H1 (cell line): ENCODE results near the gene CHCHD3. TPM values are rescaled to one million over a fixed set of nuclear protein-coding genes. Genes with fewer than 3 reads are reported as not detected.

Source experiments
- CTCF ChIA-PET: fragments of 300-600 bp; sonication (Branson Sonifier 250); formaldehyde crosslinking; loops from one replicate; lab custom pipeline; 2021; ENCODE audit not compliant: partially characterized antibody; lab: Charles Lee
- POLR2A ChIA-PET: fragments of 300-600 bp; sonication (Branson Sonifier 250); formaldehyde crosslinking; loops from one replicate; lab custom pipeline; 2021; ENCODE audit warnings: inconsistent platforms; ENCODE audit not compliant: partially characterized antibody; lab: Charles Lee
- DNase-seq, 2 experiments: peaks; one replicate each; pipeline versions ENCODE4 v3.0.0 to v3.0.0-alpha.2; 2010 to 2022; ENCODE audit warnings: low spot score in 2 of 2, low read depth in 1 of 2, mixed read lengths in 1 of 2
- FAIRE-seq: peaks from 2 replicates; lab custom pipeline; 2011; peaks lifted over from hg19 to GRCh38; lab: Jason Lieb, UNC
- H2AFZ ChIP-seq: 2 replicates; pipeline ENCODE4 v1.8.1; 2012; ENCODE audit warnings: low read length, inconsistent platforms
- H2AK5ac ChIP-seq: 2 replicates; pipeline ENCODE4 v1.6.1; 2013; ENCODE audit warnings: low read depth, low read length
- H2BK120ac ChIP-seq: replicated peaks from 2 replicates; pipeline ENCODE3; 2013; ENCODE audit warnings: low read depth, low read length, inconsistent platforms
- H2BK12ac ChIP-seq: 2 replicates; pipeline ENCODE4 v1.6.1; 2013; ENCODE audit warnings: low read depth, low read length
- H2BK15ac ChIP-seq: 2 replicates; pipeline ENCODE4 v1.6.1; 2013; ENCODE audit warnings: low read length
- H2BK20ac ChIP-seq: 2 replicates; pipeline ENCODE4 v1.6.1; 2013; ENCODE audit warnings: low read length
- H2BK5ac ChIP-seq: 2 replicates; pipeline ENCODE4 v1.6.1; 2013; ENCODE audit warnings: low read depth, low read length
- H3K14ac ChIP-seq: 2 replicates; pipeline ENCODE4 v1.6.1; 2013; ENCODE audit warnings: inconsistent platforms; ENCODE audit not compliant: insufficient read length
- H3K18ac ChIP-seq: 2 replicates; pipeline ENCODE4 v1.6.1; 2013; ENCODE audit warnings: low read length; ENCODE audit errors: extremely low read depth
- H3K23ac ChIP-seq: 2 replicates; pipeline ENCODE4 v1.6.1; 2013; ENCODE audit warnings: inconsistent platforms; ENCODE audit not compliant: insufficient read length
- H3K23me2 ChIP-seq: 2 replicates; pipeline ENCODE4 v1.6.1; 2013; ENCODE audit warnings: low read depth, low read length
- H3K27ac ChIP-seq: 2 replicates; pipeline ENCODE4 v1.6.1; 2011; ENCODE audit warnings: low read depth, low read length, inconsistent platforms
- H3K27me3 ChIP-seq, 4 experiments: replicated peaks in 1 of 4; 1 replicate in 1 of 4; 2 replicates in 3 of 4; pipeline versions ENCODE4 v1.6.1 to v1.8.1; 2011 to 2013; ENCODE audit warnings: low read length in 3 of 4, mild to moderate bottlenecking in 3 of 4, inconsistent platforms in 2 of 4, mixed read lengths in 2 of 4, moderate library complexity in 1 of 4; ENCODE audit not compliant: control insufficient read depth in 3 of 4, insufficient read depth in 3 of 4; ENCODE audit errors: extremely low read depth in 1 of 4
- H3K36me3 ChIP-seq, 4 experiments: 2 replicates each; pipeline versions ENCODE4 v1.6.1 to v1.8.1; 2011 to 2013; ENCODE audit warnings: mild to moderate bottlenecking in 4 of 4, low read length in 3 of 4, moderate library complexity in 2 of 4, control low read depth in 1 of 4, inconsistent platforms in 1 of 4; ENCODE audit not compliant: insufficient read depth in 4 of 4, control insufficient read depth in 2 of 4
- H3K4ac ChIP-seq: replicated peaks from 2 replicates; pipeline ENCODE3; 2013; ENCODE audit warnings: low read length, low read depth, mixed read lengths, inconsistent platforms; ENCODE audit not compliant: insufficient read length
- H3K4me1 ChIP-seq, 4 experiments: replicated peaks in 1 of 4; 1 replicate in 1 of 4; 2 replicates in 3 of 4; pipeline versions ENCODE4 v1.6.1 to v1.8.1; 2011 to 2013; ENCODE audit warnings: low read length in 3 of 4, inconsistent platforms in 2 of 4, mixed read lengths in 1 of 4; ENCODE audit not compliant: insufficient read depth in 4 of 4, control insufficient read depth in 3 of 4
- H3K4me2 ChIP-seq, 2 experiments: 2 replicates each; pipeline versions ENCODE4 v1.6.1 to v1.8.1; 2011 to 2013; ENCODE audit warnings: low read depth in 2 of 2, low read length in 2 of 2, control low read depth in 1 of 2, inconsistent platforms in 1 of 2, mild to moderate bottlenecking in 1 of 2; ENCODE audit not compliant: insufficient read depth in 1 of 2
- H3K4me3 ChIP-seq, 4 experiments: fragments of 200-600, 300-600 bp in 1 of 4; sonication (generic), shearing (Covaris generic), sonication (Bioruptor Twin) in 1 of 4; 2 replicates each; pipeline versions ENCODE4 v1.5.1 to v1.8.1; 2011 to 2016; ENCODE audit warnings: low read length in 4 of 4, low read depth in 3 of 4, control low read depth in 2 of 4, inconsistent platforms in 2 of 4, mild to moderate bottlenecking in 2 of 4, mixed read lengths in 1 of 4, moderate library complexity in 1 of 4; ENCODE audit not compliant: insufficient read depth in 2 of 4; ENCODE audit errors: extremely low read depth in 1 of 4
- H3K56ac ChIP-seq: replicated peaks from 2 replicates; pipeline ENCODE3; 2013; ENCODE audit warnings: low read depth, mild to moderate bottlenecking, mixed read lengths, low read length, inconsistent platforms; ENCODE audit not compliant: insufficient read length
- H3K79me1 ChIP-seq: 2 replicates; pipeline ENCODE4 v1.6.1; 2013; ENCODE audit warnings: low read depth, low read length, control low read depth
- H3K79me2 ChIP-seq, 2 experiments: 2 replicates each; pipeline versions ENCODE4 v1.6.1 to v1.8.1; 2012 to 2013; ENCODE audit warnings: low read length in 2 of 2, mild to moderate bottlenecking in 2 of 2, inconsistent platforms in 1 of 2; ENCODE audit not compliant: insufficient read depth in 2 of 2, control insufficient read depth in 1 of 2
- H3K9ac ChIP-seq, 4 experiments: replicated peaks in 1 of 4; 1 replicate in 1 of 4; 2 replicates in 3 of 4; pipeline versions ENCODE4 v1.6.1 to v1.8.1; 2011 to 2013; ENCODE audit warnings: low read depth in 3 of 4, low read length in 3 of 4, control low read depth in 2 of 4, mild to moderate bottlenecking in 2 of 4, moderate library complexity in 2 of 4, inconsistent platforms in 1 of 4; ENCODE audit errors: extremely low read depth in 1 of 4
- H3K9me3 ChIP-seq, 2 experiments: 2 replicates each; pipeline versions ENCODE4 v1.6.1 to v1.8.1; 2012 to 2013; ENCODE audit warnings: mild to moderate bottlenecking in 2 of 2, moderate library complexity in 2 of 2, control low read depth in 1 of 2, inconsistent platforms in 1 of 2, low read depth in 1 of 2, low read length in 1 of 2, mixed read lengths in 1 of 2; ENCODE audit not compliant: insufficient read depth in 2 of 2
- H4K20me1 ChIP-seq, 2 experiments: replicated peaks in 1 of 2; 2 replicates each; pipeline versions ENCODE3 to v1.8.1; 2011 to 2013; ENCODE audit warnings: inconsistent platforms in 2 of 2, low read length in 2 of 2, mild to moderate bottlenecking in 1 of 2; ENCODE audit not compliant: insufficient read depth in 2 of 2, control insufficient read depth in 1 of 2
- H4K5ac ChIP-seq: 2 replicates; pipeline ENCODE4 v1.6.1; 2013; ENCODE audit warnings: low read length, low read depth, mixed read lengths, inconsistent platforms; ENCODE audit not compliant: insufficient read length
- H4K8ac ChIP-seq: 2 replicates; pipeline ENCODE4 v1.8.0; 2013; ENCODE audit warnings: mild to moderate bottlenecking, moderate library complexity, low read length, inconsistent platforms; ENCODE audit not compliant: insufficient read depth; ENCODE audit errors: extremely low read depth
- H4K91ac ChIP-seq: replicated peaks from 2 replicates; pipeline ENCODE3; 2013; ENCODE audit warnings: low read length, mixed read lengths, inconsistent platforms; ENCODE audit not compliant: insufficient read length
- ATF3 ChIP-seq: IDR thresholded peaks from 2 replicates; pipeline ENCODE4 v1.6.1; 2011; ENCODE audit warnings: low read depth, mild to moderate bottlenecking, low read length; ENCODE audit not compliant: insufficient read depth
- BCL11A ChIP-seq, 2 experiments: IDR thresholded peaks; one replicate each; pipeline ENCODE4 v1.6.1; 2011; ENCODE audit warnings: low read depth in 2 of 2, low read length in 2 of 2, mild to moderate bottlenecking in 2 of 2
- CBX5 ChIP-seq: fragments of 300-800, 300-1000 bp; sonication (generic); IDR thresholded peaks from 2 replicates; pipeline ENCODE4 v1.7.1; 2016; ENCODE audit warnings: antibody characterized with exemption, low read length, low read depth
- EZH2 ChIP-seq: fragments of 200-600 bp; sonication (generic); IDR thresholded peaks from 2 replicates; pipeline ENCODE4 v1.7.1; 2012; ENCODE audit warnings: low read depth, mild to moderate bottlenecking, moderate library complexity, low read length, inconsistent platforms; ENCODE audit not compliant: severe bottlenecking
- GABPA ChIP-seq: IDR thresholded peaks from 2 replicates; pipeline ENCODE4 v1.6.1; 2011; ENCODE audit warnings: mild to moderate bottlenecking, low read length, moderate library complexity, borderline replicate concordance; ENCODE audit not compliant: insufficient read depth
- JUND ChIP-seq: IDR thresholded peaks from 2 replicates; pipeline ENCODE4 v1.6.1; 2011; ENCODE audit warnings: mild to moderate bottlenecking, improper control_type of control experiment, low read length
- KDM4A ChIP-seq: IDR thresholded peaks from one replicate; pipeline ENCODE4 v1.7.1; 2012; ENCODE audit warnings: low read depth, mild to moderate bottlenecking, moderate library complexity, low read length, inconsistent platforms; ENCODE audit not compliant: severe bottlenecking
- POLR2AphosphoS5 ChIP-seq: IDR thresholded peaks from 2 replicates; pipeline ENCODE4 v1.6.1; 2011; ENCODE audit warnings: low read depth, low read length
- POU5F1 ChIP-seq: IDR thresholded peaks from 2 replicates; pipeline ENCODE4 v1.6.1; 2011; ENCODE audit warnings: low read depth, mild to moderate bottlenecking, low read length, moderate library complexity
- WGBS, 2 experiments: shearing (Covaris generic) in 1 of 2; methylation state at CpG; one replicate each; pipeline versions ENCODE4 v1.1.6 to v1.1.7; 2013 to 2015; ENCODE audit warnings: low lambda C conversion rate in 2 of 2, mixed read lengths in 2 of 2, inconsistent platforms in 1 of 2, low coverage in 1 of 2, missing lambda C conversion rate in 1 of 2; ENCODE audit not compliant: insufficient replicate concordance in 2 of 2, insufficient coverage in 1 of 2, insufficient read length in 1 of 2; ENCODE audit errors: extremely low coverage in 1 of 2, missing lambda C conversion rate in 1 of 2; 5-methylcytosine and 5-hydroxymethylcytosine counted together
- polyA plus RNA-seq, 7 experiments: library from polyadenylated mRNA; depleted of rRNA in 3 of 7; stranded (reverse) in 5 of 7; unstranded in 2 of 7; fragments of >200 nt in 5 of 7; fragments of 200-250 nt in 2 of 7; gene quantifications; 1 replicate in 5 of 7; 2 replicates in 1 of 7; 4 replicates in 1 of 7; pipeline versions ENCODE4 v1.2.1 to v1.2.3, GENCODE V29; 2011 to 2013; ENCODE audit warnings: missing spikeins in 2 of 7, mixed read lengths in 2 of 7
- total RNA-seq: library from RNA; stranded (reverse); fragmentation: NEBNext Ultra II Directional; extraction: Animal tissue kit (Norgen Biotek cat#: 25700); gene quantifications from 2 replicates; pipeline ENCODE4 v1.2.1, GENCODE V29; 2021

Gene CHCHD3
- total and polyA plus RNA-seq, 2 of the 8 experiments (the other 6 are each of a cell fraction or from before 2014, with no cell fraction given), result 42.9 to 137 TPM

GRCh38 chr7:132778761-132779160 is 303.1 kb downstream of the CHCHD3 start:
- no peak overlapping the region for H2AK5ac ChIP-seq
- H3K18ac ChIP-seq, result no peak overlapping the region
- H4K5ac ChIP-seq, result no peak overlapping the region
- no peaks in the 10 kb centered on the region for H3K27me3 ChIP-seq
- WGBS, 2 experiments, result 90% methylated on average over 4 of the region's 4 CpGs; no CpG with 5 or more reads in 1 of the 2 experiments
- H3K79me1 ChIP-seq, result no peaks in the 10 kb centered on the region; the same call in 1 of the 2 replicates
- H2AFZ ChIP-seq, result no peak overlapping the region
- no peaks in the 10 kb centered on the region for H3K9me3 ChIP-seq
- CTCF ChIA-PET, result interaction anchor here (1.3 kb wide), 1 partner anchor 55 kb away, joined by 5 read pairs; no protein-coding TSS in a partner anchor
- FAIRE-seq (no peak), DNase-seq (peak in 1 of 2 experiments; percentile 38)
- no peak overlapping the region for H2BK15ac ChIP-seq
- no peak for TF ChIP-seq POU5F1
- no peak for TF ChIP-seq EZH2
- no peak for TF ChIP-seq KDM4A
- TF ChIP-seq POLR2AphosphoS5, result no peak
- no peak for TF ChIP-seq JUND
- TF ChIP-seq ATF3, result no peak
- no peak for TF ChIP-seq BCL11A (IDR thresholded peaks at IDR 0.05; ENCODE audit: low read depth in 2 of 2, low read length in 2 of 2)
- TF ChIP-seq CBX5, result no peak
- TF ChIP-seq GABPA, result no peak
- H4K8ac ChIP-seq, result no peak overlapping the region
- H4K91ac ChIP-seq, result no peak overlapping the region
- no peak overlapping the region for H3K4ac ChIP-seq
- no peak overlapping the region for H2BK5ac ChIP-seq
- H3K79me2 ChIP-seq, result no peaks in the 10 kb centered on the region
- H4K20me1 ChIP-seq, result no peaks in the 10 kb centered on the region
- peaks cover 0 to 1% (median 0%) of the 10 kb centered on the region in 4 experiments; a peak in 1 of 7 replicates for H3K4me1 ChIP-seq
- no peaks in the 10 kb centered on the region for H3K36me3 ChIP-seq
- H3K23ac ChIP-seq, result no peak overlapping the region
- H3K9ac ChIP-seq, result no peak overlapping the region
- H3K27ac ChIP-seq, result no peak overlapping the region
- H3K4me3 ChIP-seq, result no peak overlapping the region
- no peak overlapping the region for H2BK120ac ChIP-seq
- no peak overlapping the region for H2BK20ac ChIP-seq
- H3K4me2 ChIP-seq, result no peak overlapping the region
- POLR2A ChIA-PET, result interaction anchor here (1.5 kb wide), 1 partner anchor 18 kb away, joined by 3 read pairs; no protein-coding TSS in a partner anchor
- no peaks in the 10 kb centered on the region for H3K23me2 ChIP-seq
- no peak overlapping the region for H2BK12ac ChIP-seq
- no peak overlapping the region for H3K56ac ChIP-seq
- no peak overlapping the region for H3K14ac ChIP-seq
